H7 (cell line): Measurements from ENCODE around the gene UNC50. TPM values are rescaled to one million over a fixed set of nuclear protein-coding genes. Genes with fewer than 3 reads are reported as not detected.

Experiments
- DNase-seq: peaks from one replicate; pipeline ENCODE4 v3.0.0; 2012
- H3K27me3 ChIP-seq: 2 replicates; pipeline ENCODE4 v1.6.0; 2011; ENCODE audit warnings: mild to moderate bottlenecking, low read length; ENCODE audit not compliant: control insufficient read depth, insufficient read depth
- H3K36me3 ChIP-seq: replicated peaks from 2 replicates; pipeline ENCODE4 v1.5.1; 2011; ENCODE audit warnings: low read length; ENCODE audit not compliant: control insufficient read depth, insufficient read depth
- H3K4me3 ChIP-seq: 2 replicates; pipeline ENCODE4 v1.5.1; 2011; ENCODE audit warnings: low read depth, mild to moderate bottlenecking, control low read depth, low read length, moderate library complexity; ENCODE audit not compliant: insufficient read depth
- total RNA-seq: library from RNA; depleted of rRNA; stranded (reverse); fragments of >200 nt; shearing (Covaris generic); gene quantifications from 2 replicates; pipeline ENCODE4 v1.2.3, GENCODE V29; 2014

UNC50 gene
- total RNA-seq, 1 experiment from 2014 or later, result 37.1 TPM

DNA sequence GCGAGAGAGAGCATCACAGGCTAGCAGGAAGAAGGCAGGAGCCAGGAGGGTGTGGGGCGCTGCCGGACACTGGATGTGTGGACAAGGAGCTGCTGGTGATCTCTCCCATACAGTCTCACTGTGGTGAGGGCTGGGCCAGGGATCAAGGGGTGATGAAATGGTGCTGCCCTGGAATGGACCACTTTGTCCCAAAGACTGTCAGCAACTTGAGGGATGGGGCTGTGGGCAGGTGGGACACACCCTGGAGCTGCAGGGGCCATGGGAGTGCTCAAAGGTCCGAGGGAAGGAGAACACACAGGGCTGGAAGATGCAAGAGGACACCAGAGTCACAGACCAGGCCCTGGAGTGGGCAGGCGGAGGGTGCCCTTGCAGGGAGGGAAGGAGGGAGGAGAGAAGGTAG is 38.0 kb upstream of the UNC50 start:
- DNase-seq, result no peak
- Histone ChIP-seq H3K27me3 (no peaks in the 10 kb centered on the region), H3K36me3 (peaks cover 5% of the 10 kb centered on the region), H3K4me3 (no peak overlapping the region)

DNA sequence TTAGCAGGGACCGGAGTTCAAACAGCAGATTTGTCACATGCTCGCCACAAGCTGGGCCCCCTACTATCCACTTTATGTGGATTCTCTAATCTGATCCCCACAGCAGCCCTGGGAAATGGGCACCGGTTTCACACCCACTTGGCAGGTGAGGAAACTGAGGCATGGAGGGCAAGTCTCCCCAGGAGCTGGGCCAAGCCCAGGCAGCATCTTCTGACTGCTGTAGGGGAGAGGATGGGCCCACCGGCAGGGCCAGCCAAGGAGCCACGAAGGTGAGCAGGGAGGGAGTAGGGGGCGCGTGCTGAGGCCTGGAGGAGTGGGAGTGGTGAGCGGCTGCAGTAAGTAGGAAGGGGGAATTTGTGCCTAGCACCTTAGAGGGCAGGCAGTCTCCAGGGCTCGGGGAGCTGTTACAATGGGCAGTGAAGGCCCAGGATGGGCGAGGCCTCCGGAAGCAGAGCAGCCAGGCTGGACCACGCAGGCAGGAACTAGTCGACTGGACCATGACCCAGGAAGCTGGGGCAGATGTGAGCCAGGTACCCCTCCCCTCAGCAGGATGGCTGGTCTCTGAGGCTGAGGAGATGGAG is 37.2 kb upstream of the UNC50 start:
- Histone ChIP-seq H3K4me3 (no peak overlapping the region), H3K36me3 (peaks cover 5% of the 10 kb centered on the region), H3K27me3 (no peaks in the 10 kb centered on the region)
- DNase-seq, result no peak

DNA sequence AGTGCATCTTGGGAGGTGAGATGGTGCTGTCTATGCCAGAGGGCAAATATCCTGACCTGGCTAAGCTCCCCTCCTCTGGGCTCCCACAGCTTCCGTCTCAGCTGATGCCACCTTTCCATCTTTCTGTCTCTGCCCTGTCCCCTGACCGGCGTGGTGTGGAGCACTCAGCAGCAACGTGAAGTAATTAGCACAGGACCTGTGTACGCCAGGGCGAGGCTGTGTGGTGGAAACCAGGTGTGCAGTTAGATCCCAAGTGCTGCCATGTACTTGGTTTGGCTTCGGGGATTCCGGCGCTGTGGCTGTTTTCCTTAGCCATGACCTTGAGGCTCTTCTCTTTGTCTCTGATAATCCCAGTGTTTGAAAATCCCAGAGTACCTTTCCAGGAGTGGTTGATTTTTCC is 36.6 kb upstream of the UNC50 start:
- peaks cover 5% of the 10 kb centered on the region for H3K36me3 ChIP-seq
- DNase-seq, result no peak
- H3K4me3 ChIP-seq, result no peak overlapping the region
- no peaks in the 10 kb centered on the region for H3K27me3 ChIP-seq

DNA sequence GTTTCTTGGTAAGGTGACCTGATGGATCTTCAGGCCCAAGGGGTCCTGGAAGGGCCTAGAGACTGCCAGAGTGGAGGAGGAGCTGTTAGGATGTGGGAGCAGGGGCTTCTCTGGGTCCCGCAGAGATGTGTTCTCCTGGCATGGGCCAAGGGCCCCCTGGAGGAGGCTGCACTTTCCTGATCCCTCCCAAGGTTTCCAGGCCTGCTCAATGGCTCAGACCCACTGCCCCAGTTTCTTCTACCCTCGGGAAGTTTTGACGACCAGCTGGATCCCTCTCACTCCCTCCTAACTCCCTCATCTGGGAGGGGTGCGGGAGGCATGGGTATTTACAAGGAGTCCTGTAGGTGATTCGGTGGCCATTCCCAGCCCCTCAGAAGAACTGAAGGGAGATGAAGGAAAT is 36.2 kb upstream of the UNC50 start:
- Histone ChIP-seq H3K27me3 (no peaks in the 10 kb centered on the region), H3K4me3 (no peak overlapping the region), H3K36me3 (peaks cover 6% of the 10 kb centered on the region)
- no peak for DNase-seq

DNA sequence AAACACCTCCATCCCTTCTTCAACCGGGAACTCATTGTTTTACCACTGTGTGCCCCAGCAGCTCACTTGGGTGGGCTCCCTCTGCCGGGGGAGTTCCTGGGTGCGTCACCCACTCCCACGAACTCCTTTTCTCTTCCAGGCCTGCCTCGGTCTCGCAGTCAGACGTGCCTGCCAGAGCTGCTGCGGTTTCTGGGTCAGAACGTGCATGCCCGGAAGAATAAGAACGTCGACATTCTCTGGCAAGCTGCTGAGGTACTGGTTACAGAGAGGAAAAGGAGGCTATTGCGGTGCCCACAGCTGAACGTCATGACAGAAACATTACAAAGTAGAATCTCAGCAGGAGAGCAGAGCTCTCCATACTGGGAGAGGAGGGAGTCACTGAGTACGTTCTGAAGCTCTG is 35.7 kb upstream of the UNC50 start:
- no peak for DNase-seq
- no peaks in the 10 kb centered on the region for H3K27me3 ChIP-seq
- H3K36me3 ChIP-seq, result peaks cover 11% of the 10 kb centered on the region
- no peak overlapping the region for H3K4me3 ChIP-seq

DNA sequence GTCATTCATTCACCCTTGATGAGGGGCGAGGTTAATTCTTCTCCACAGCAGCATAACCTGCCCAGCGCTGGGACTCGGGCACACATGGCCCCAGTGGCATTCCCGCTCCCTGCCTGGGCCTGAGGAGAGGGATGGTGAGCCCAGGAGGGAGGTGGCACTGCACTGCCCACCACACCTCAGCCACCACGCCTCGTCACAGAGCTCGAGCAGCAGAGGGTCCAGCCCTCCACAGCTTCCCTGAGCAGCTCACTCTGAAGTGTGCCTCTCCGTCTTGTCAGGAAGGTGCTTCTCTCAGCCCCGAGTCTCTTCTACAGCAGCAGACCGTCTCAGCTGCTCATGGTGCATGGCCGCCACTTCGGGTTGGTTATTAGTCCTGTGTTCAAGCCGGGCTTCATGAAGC is 35.0 kb upstream of the UNC50 start:
- no peaks in the 10 kb centered on the region for H3K27me3 ChIP-seq
- H3K36me3 ChIP-seq, result peaks cover 12% of the 10 kb centered on the region
- DNase-seq, result no peak
- no peak overlapping the region for H3K4me3 ChIP-seq

DNA sequence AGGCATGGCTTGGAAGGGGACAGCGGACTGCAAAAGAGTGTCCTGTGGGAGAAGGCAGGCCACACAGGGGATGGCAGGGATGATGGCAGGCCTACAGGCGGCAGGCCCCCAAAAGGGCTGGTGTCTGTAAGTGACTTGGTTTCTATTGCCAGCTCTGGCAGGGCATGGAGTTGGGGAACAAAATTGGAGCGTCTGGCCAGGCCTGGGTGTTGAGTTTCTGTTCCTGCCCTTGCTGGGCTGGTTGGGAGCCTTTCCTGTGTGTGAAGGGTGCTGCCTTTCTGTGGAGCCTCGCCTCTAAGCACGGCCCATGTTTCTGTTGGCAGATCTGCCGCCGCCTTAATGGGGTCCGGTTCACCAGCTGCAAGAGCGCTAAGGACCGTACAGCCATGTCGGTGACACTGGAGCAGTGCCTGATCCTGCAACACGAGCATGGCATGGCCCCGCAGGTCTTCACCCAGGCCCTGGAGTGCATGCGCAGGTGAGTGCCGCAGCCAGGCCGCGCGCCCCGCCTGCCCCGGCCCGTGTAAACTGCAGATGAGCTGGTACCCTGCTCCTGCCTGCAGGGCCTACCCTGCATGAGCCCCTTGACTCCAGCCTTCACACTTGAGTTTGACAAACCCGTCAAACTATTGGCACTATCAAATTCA is 31.6 kb upstream of the UNC50 start:
- Histone ChIP-seq H3K4me3 (no peak overlapping the region), H3K36me3 (peaks cover 11% of the 10 kb centered on the region), H3K27me3 (no peaks in the 10 kb centered on the region)
- DNase-seq, result no peak

DNA sequence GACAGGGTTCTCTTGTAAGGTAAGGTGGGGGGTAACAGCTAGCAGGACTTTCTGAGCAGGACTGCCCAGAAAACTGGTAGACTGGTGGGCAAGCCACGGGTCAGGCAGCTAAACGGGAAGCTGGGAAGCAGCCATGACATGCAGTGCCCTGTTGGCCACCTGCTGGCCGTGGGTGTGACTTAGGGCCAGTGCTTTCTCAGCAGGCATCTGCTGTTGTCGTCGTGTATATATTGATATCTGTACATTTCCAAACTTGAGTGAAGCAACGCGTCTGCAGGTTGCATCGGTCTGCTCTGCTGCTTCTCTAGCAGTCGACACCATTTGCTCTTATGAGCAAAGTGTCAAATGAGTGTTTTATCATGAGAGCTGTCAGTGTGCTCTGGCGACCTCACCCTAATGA is 31.1 kb upstream of the UNC50 start:
- peaks cover 11% of the 10 kb centered on the region for H3K36me3 ChIP-seq
- no peak for DNase-seq
- no peak overlapping the region for H3K4me3 ChIP-seq
- H3K27me3 ChIP-seq, result no peaks in the 10 kb centered on the region

DNA sequence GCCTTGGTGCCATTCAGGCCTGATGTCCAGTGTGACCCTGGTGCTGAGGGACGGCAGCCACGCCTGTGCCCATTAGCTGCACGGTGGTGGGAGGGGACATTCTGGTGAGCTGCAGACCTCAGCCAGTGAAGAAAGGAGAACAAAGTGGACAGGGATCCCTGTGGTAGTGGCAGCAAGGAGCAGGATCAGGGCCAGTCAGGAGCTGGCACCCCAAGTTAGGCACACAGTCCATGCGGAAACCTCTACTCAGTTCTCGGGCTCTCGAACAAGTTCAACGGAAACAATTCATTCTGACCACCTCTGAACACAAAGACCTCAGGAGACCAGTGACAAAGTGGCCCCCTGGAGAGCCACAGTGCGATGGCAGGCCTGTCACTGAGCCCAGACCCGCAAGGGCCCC is 30.2 kb upstream of the UNC50 start:
- Histone ChIP-seq H3K36me3 (peaks cover 8% of the 10 kb centered on the region), H3K4me3 (no peak overlapping the region), H3K27me3 (no peaks in the 10 kb centered on the region)
- no peak for DNase-seq

DNA sequence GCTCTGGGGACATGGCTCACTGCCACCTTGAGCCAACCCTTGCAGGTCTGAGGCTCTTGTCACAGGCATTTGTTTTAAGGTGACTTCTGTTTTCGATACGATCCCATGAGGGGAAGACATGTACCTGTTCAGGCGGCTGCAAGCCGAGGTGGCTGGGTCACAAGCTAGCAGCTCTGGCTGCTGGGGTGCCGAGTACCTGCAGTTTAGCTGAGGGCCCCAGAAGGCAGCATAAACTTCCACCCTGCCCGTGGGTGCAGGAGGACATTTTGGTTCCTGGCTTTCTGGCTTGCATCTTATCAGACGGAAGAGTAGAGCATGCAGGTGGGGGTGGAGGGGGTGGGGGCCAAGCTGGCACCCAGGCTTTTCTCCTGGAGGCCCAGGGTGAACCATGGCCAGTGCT is 28.5 kb upstream of the UNC50 start:
- no peak for DNase-seq
- H3K4me3 ChIP-seq, result no peak overlapping the region
- H3K27me3 ChIP-seq, result no peaks in the 10 kb centered on the region
- H3K36me3 ChIP-seq, result peaks cover 8% of the 10 kb centered on the region

DNA sequence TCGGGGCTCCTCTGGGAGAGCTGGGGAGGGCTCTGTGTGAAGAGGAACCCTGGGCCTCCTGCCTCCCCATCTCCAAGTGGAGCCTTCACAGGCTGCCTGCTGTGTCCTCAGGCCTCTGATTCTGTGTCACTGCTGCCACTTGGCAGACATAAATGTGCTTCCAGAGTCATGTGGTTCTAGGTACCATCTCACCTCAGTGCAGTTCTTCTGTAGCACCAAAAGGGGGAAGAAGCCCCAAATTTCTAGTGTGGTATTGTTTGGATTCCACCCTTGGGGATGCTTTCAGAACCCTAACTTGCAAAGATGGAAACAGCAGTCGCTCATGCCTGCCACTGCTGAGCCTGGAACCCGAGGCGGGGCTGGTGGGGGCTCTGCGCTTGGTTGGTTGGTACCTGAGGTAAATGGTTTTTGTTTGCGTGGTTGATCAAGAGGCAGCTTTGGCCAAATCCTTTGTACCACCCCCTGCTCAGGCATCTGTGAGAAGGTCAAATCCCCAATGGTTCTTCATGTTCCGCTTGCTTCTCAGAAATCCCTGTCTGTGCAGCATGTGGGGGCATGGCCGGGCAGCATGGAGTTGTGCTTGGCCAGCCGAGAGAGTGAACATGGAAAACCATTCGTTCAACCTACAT is 27.6 kb upstream of the UNC50 start:
- no peak for DNase-seq
- H3K4me3 ChIP-seq, result no peak overlapping the region
- H3K27me3 ChIP-seq, result no peaks in the 10 kb centered on the region
- peaks cover 8% of the 10 kb centered on the region for H3K36me3 ChIP-seq

DNA sequence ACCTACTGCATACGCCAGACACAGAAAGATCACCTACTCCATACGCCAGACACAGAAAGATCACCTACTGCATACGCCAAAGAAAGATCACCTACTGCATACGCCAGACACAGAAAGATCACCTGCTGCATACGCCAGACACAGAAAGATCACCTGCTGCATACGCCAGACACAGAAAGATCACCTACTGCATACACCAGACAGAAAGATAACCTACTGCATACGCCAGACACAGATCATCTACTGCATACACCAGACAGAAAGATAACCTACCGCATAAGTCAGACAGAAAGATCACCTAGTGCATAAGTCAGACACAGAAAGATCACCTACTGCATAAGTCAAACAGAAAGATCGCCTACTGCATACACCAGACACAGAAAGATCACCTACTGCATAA is 25.9 kb upstream of the UNC50 start:
- H3K4me3 ChIP-seq, result no peak overlapping the region
- no peak for DNase-seq
- no peaks in the 10 kb centered on the region for H3K27me3 ChIP-seq
- H3K36me3 ChIP-seq, result peaks cover 4% of the 10 kb centered on the region

DNA sequence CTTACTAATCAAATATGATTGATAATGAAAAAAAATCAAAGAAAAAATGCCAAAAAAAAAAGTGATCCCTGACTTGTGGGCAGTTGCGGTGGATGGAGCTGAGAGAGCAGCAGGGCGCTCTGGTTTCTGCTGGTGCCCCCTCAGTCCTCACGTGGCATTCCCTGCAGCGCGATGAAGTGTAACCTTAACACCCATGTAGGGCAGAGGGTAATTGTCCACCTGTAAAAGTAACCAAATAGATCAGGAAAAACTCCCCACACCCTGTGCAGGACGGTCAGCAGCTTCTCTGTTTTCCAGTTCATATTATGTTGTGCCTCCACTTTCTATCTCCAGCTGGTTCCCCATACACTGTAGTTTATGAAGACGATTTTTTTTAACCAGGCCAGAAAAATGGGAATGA is 25.1 kb upstream of the UNC50 start:
- no peak for DNase-seq
- no peaks in the 10 kb centered on the region for H3K27me3 ChIP-seq
- H3K4me3 ChIP-seq, result no peak overlapping the region
- H3K36me3 ChIP-seq, result peaks cover 2% of the 10 kb centered on the region

DNA sequence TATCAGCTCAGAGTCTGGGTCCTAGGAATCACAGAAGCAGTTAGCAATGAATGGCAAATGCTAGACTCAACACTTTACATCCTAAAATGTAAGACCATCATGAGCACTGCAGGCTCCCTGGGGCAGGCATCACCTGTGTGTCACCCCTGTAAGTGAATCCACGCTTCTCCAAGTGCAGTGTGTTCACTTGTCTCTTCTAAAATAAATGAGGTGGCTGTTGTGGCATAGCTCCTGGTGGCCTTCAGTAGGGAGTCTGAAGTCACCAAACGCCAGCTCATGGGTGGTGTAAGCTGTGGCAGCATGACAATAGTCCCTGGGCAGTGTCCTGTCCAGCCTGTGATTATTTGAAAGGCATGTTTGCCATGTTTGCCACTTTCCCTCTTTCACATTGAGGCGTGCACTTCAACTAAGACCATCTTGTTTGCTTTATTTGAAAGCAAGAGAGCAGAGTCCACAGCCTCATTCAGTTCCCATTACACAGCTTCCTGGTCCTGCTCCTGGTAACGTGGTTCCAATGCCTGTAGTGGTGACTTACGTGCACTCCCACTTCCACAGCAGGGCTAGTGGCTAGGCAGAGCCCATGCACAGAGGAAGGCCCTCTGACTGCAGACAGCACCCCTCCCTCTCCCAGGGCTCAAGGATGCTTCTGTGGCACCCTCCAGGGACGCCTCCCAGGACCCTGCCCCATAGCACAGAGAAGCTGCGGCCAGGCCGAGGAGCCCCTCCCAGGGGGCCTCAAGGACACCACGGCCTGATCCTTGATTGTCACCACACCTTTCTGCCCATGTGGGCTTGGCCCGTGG is 24.4 kb upstream of the UNC50 start:
- DNase-seq, result no peak

DNA sequence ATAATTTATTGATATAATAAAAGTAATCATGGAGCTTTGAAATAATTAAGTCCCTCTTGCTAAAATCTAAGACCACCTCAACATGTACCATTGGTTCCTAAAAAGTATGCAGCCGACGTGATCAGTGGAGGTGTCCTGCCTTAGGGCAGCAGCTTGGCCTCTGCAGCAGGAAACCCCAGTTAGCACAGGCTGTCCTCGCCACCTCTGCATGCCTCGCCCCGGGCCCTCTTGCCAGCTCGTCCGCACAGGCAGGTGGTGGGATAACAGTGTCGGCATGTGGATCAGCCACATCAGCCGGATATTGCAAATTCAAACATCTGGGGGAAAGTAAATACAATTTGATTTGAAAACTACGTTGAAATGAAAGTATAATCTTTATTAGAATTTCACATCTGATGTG is 23.0 kb upstream of the UNC50 start:
- no peaks in the 10 kb centered on the region for H3K27me3 ChIP-seq
- H3K4me3 ChIP-seq, result no peak overlapping the region
- peaks cover 1% of the 10 kb centered on the region; the same call in 1 of the 2 replicates for H3K36me3 ChIP-seq
- peak; percentile 22 for DNase-seq

More for the DNA sequence above, 24.4 kb upstream of the UNC50 start:
- H3K27me3 ChIP-seq, result no peaks in the 10 kb centered on the region
- peaks cover 2% of the 10 kb centered on the region for H3K36me3 ChIP-seq
- no peak overlapping the region for H3K4me3 ChIP-seq
